DMS 273 (cell line): Measurements from ENCODE around the gene EHBP1.
"Not testable (repeated sequence)": the region's sequence is repeated elsewhere in the genome, so short reads cannot be mapped to it uniquely, and the experiment has no call there.

Experiments
- DNase-seq: peaks from one replicate; lab custom pipeline; 2025; ENCODE audit not compliant: unreplicated experiment; lab: John Stamatoyannopoulos, UW

EHBP1 gene

DNA sequence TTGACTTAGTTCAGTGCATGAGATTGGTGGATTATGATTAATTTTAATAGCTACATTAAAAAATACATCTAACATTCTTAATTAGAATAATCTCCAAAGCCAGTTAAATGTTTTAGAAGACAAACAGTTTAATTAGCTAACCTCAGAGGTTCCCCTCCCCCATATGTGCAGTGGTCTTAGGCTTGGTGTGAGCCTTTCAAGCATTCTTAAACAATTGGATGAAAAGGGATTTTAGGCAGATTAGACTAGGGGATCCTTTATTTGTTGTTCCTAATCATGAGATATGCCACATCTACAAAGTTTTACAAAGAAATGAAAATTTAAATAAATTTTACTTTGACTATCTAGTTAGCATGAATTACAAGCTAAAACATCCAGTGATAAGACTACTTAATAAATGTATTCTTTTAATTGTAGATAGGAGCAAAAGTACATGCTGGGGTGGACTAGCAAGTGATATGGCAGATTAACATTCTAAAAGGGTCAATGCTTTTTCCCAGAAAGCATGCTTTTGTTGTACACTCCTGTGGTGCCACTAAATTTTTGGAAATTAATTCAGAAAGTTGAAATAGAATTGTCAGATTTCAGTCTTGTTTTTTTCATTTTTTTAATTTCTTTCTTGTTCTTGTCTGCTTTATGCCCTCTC is 302.4 kb downstream of the EHBP1 start:
- DNase-seq = no peak

- DNase-seq = no peak
Measured at GRCh38 chr2:63008838-63009237, 303.3 kb downstream of the EHBP1 start.

DNA sequence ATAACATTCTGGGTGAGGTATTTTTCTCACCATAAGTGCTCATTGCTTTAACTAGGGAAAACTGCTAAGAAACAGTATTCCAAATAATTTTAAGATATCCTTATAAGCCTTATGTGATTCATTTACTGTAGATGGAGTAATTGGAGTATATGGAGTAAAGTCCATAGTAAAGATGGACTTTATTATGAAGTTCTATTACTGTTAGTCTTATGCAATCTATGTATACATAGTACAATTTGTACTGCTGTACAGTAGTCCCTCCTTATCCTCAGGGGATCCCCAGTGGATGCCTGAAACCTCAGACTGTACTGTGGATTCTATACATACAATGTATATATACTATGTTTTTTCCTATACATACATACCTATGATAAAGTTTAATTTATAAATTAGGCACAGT is 304.0 kb downstream of the EHBP1 start:
- DNase-seq = no peak

DNA sequence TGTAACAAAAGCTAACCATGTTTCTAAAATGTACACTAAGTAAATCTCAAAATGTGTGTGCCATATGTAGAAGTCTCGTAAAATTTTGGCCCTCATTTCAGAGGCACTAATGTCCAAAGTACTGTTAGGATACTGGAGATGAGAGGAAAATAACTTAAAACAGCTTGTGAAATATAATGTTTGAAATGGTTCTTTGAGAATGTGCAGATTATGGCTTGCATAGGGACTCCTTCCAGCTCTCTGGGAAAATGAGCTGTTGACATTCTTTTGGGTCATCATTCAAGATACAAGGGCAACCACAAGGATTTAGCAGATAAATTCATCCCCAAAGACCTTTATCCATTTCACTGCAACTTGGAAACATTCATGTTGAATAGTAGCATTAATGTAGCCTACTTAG is 307.0 kb downstream of the EHBP1 start:
- no peak for DNase-seq

- no peak for DNase-seq
Measured at GRCh38 chr2:63013438-63013837, 307.9 kb downstream of the EHBP1 start.

DNA sequence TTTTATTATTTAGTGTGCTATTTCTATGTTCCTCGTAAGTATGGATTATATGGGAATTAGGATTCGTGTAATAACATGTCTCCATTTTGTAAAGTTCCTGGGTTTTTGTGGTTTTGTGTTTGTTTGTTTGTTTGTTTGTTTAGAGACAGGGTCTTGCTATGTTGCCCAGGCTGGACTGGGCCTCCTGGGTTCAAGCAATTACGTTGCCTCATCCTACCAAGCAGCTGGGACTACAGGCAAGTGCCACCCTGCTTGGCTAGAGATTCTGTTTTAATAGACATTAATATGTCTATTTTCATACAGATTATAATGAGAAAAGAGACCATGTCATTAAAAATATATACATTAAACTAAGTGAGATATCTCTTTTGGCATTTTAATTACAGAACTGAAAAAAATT is 309.9 kb downstream of the EHBP1 start:
- no peak for DNase-seq

DNA sequence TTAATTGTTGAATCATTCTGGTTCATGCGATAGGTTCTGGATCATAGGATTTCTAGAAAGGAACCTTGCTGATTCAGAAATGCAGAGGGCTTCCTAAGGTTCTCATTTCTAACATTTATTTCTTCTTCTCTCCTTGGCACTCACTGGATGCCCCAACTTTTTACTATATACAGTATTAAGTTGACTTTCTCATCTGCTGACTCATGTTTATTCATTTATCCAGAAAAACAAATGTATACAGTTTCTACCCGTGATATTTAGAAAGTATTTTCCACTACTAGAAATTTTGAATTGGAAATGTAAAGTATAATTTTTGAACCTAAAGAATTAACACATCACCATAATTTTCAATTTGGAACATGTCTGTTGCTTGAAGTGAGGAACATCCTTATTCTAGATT is 312.9 kb downstream of the EHBP1 start:
- no peak for DNase-seq

DNA sequence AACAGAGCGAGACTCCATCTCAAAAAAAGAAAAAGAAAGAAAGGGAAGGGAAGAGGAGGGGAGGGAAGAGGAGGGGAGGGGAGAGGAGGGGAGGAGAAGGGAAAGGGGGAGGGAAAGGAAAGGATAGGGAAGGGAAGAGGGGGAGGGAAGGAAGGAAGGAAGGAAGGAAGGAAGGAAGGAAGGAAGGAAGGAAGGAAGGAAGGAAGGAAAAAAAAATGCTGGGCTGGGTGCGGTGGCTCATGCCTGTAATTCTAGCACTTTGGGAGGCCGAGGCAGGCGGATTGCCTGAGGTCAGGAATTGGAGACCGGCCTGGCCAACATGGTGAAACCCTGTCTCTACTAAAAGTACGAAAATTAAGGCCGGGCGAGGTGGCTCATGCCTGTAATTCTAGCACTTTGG is 314.2 kb downstream of the EHBP1 start:
- DNase-seq = not testable (repeated sequence)

DNA sequence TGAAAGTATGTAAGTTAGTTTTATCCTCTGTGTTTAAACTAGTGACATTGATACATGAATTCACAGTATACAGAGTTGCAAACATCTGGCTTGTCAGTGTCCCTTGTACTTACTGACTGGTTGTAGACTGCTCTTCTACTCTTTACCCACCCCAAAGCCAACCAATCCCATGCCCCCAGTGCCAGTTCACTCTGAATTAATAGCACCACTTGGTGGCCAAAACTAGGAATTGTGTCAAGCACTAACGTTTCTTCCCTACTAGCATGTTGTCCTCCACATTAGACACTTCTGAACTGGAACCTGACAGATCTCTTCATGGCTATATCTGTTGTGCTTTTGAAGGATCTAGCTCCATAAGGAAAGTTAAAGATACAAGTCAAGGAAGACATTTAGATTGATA is 317.9 kb downstream of the EHBP1 start:
- peak; percentile 76 for DNase-seq

- DNase-seq = no peak
Measured at GRCh38 chr2:63027220-63027619, 321.7 kb downstream of the EHBP1 start.

DNA sequence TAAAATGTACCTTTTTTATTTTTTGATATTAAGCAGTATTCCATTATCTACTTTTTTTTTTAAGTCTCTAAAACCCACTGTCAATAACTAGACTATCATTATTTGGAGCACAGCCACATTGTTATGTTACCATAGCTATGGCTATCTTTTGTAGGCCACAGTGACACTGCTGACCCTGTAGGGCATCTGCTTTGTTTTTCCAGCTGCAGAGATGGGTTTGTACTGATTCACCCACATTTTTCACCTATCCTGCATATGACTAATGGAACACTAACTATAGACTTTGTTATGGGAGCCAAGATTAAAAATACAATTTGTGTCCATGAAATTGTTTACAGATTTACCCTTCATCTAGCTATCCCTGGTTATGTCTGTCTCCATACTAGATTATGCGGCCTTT is 323.5 kb downstream of the EHBP1 start:
- DNase-seq = no peak

DNA sequence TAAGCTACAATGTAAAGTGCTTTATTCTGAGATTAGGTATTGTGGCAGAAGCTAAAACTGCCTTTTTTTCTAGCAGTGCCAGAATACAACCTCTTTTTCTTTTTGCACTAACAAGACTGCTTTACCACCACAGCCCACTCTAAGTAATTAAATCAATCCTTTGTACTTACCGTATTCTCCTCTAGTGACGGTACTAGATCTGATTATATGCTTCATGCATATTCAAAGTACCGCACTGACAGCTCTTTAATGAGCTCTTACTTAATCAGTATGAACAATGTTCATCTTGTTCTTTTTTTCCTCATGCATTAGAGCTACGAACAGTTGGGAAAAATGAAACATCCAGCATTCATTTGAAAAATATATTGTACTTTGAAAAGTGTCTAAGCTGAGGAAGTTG is 329.0 kb downstream of the EHBP1 start:
- no peak for DNase-seq

DNA sequence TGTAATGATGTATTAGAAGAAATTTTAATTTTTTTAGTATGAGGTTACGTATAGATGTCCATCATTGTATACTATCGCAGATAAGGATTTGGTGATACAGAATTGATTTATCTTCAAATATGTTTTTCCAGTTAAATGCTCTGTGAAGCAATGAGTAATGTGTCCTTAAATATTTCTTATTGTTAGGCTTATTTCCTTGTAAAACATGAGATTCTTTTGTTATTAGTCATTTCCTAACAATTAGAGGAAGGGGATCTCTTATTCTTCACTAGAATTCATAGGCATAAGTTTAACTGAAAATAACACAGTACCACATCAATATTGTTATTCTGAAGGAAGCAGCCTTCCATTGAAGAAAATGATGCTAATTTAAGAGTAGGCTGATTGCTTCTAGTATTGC is 329.7 kb downstream of the EHBP1 start:
- no peak for DNase-seq

DNA sequence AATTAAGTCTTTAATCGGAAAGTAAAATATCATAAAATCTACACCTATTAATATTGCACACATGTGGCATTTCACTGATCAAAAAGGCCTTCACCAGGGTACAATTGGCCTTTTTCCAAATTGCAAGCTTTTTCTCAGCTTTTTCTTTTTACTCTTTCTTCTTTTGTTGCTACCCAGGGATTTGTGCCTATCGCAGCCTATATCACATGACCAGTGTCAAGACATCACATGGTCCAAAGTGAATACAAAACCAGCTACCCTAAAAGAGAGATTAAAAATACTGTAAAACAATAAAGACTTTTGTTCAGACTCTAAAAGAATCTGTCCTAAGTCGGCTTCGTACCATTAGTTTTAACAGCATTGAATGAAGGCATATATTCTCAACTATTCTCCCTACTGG is 330.1 kb downstream of the EHBP1 start:
- no peak for DNase-seq

DNA sequence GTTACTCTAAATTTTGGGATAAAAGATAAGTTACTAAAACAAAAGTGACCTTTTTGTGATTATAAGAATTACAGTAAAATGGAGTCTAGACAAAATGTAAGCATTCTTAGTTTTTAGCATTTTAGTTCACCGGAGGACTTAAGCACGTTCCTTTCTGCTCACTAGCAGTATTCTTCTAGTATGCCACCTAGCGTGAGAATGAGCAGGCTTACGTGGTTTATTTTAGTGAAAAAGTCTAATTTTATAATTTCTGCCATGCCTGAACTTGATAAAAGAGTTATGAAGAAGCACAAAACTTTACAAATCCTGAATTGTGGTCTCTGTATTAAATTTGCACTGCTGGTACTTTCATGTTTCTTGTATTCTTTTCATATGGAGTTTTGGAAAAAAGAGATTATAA is 332.5 kb downstream of the EHBP1 start:
- no peak for DNase-seq

- DNase-seq = no peak
Measured at GRCh38 chr2:63040586-63040985, 335.1 kb downstream of the EHBP1 start.

- DNase-seq = no peak
Measured at GRCh38 chr2:63041592-63041991, 336.1 kb downstream of the EHBP1 start.

DNA sequence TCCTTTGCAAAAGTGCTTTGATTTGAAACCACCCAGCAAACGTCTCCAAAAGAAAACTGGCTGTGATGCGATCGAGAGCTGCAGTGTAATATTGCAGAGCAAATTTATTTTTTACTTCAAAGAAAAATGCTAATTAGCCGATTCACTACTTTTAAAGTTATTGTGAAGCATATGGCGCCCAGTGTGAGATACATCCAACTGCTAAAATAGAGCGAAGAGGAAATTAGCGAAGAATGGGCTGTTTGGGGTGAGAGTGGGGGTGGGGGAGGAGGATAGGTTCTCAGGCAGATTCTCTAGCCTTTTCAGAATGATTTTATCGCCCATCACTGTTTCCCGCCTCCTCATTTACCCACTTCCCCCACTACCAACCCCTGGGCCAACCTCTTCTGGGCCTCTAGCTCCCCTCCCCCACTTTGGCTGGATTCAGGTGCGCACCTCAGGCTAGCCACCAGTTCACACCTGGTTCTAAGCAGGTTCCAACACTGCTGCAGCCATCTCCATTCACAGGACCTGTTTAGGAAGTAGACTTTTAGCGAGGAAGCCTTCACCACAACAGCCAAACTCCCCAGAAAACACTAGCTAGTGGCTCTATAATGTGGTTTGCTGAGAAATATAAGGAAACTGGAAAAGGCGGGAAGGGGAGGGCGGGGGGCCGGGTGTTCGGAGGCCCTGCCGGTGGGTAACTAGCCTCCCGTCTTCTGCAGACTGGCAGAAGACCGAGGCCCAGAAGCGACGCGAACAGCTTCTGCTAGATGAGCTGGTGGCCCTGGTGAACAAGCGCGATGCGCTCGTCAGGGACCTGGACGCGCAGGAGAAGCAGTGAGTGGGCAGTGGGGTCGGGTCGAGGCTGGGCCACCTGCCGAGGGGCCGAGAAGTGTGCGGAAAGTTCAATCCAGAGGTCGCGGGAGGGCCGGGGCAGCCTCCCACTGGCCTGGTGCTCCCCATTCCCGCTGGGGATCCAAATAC is 339.1 kb downstream of the EHBP1 start:
- DNase-seq = no peak

GRCh38 chr2:63046552-63046951 is 341.0 kb downstream of the EHBP1 start:
- no peak for DNase-seq

DNA sequence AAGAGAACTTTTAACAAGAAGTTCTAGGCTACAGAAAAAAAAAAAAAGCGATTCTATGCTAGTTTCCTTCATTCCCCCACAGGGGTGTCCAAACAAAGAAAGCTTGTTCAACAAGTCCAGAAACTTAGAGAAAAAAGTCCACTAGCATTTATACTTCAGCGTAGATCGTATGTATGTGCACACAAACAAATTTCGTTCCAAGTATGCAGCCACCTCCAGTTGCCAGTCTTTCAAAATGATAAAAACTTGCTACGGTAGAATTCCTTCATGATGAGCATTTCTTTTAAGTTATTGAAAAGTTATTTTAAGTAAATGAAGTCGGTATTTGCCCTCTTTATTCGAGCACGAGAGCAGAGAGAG is 341.4 kb downstream of the EHBP1 start:
- DNase-seq = no peak

- DNase-seq = peak; percentile 40
Measured at GRCh38 chr2:63047321-63048279, 342.1 kb downstream of the EHBP1 start.
